Middle frontal gyrus (tissue), 1 donor: ENCODE data around the gene EPM2A.
"Not testable (repeated sequence)": the region's sequence is repeated elsewhere in the genome, so short reads cannot be mapped to it uniquely, and the experiment has no call there.

Source experiments
- DNase-seq: peaks from one replicate; pipeline ENCODE4 v3.0.0-alpha.2; 2015; ENCODE audit warnings: low spot score; ENCODE audit errors: extremely low spot score

EPM2A gene

GRCh38 chr6:145735356-145736165 is at the start of gene EPM2A:
Gene EPM2A, minus strand, starts transcription at chr6:145735520. Its CDS starts 22 bp downstream, at chr6:145735498.
- peak; percentile 54 for DNase-seq

GRCh38 chr6:145784683-145785082 is 49.4 kb upstream of the EPM2A start:
- no peak for DNase-seq

GRCh38 chr6:145783796-145784195 is 48.5 kb upstream of the EPM2A start:
- no peak for DNase-seq

DNA sequence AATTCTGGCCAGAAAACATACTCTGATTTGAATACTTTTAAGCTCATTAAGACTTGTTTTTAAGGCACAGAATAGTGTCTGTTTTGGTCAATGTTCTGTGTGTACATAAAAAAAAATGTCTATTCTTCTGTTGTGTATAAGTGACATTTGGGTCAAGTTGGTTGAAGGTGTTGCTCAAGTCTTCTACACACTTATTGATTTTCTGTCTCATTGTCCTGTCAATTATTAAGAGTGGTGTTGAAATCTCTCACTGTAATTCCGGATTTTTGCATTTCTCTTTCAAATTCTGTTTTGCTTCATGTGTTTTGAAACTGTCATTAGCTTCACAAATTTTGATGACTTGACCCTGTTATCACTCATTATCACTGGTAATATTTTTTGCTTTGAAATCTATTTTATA is 37.5 kb upstream of the EPM2A start:
- DNase-seq, result no peak

- no peak for DNase-seq
These were observed 30.1 kb upstream of the EPM2A start for GRCh38 chr6:145765449-145765848.

GRCh38 chr6:145763742-145764141 is 28.4 kb upstream of the EPM2A start:
- no peak for DNase-seq

- DNase-seq, result no peak
These were observed 26.3 kb upstream of the EPM2A start for GRCh38 chr6:145761584-145761983.

DNA sequence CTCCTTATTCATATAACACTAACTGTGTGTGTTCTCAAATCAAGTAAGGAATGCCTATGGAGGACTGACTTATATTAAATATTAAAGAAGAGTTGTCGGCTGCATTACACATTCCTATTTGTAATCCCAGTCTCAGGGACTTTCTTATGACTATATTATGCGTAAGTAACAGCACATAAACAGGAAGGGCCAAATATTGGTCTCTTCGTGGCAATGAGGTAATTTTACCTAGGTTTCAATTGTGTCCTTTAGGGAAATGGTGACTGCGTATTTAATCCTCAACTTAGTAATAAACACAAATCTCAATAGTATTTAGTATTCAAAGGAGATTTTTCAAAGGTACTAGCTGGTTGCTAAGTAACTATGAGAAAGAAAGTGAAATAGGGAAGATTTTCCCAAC is 22.8 kb upstream of the EPM2A start:
- DNase-seq, result no peak

- DNase-seq, result no peak
These were observed 20.9 kb upstream of the EPM2A start for GRCh38 chr6:145756170-145756662.

- no peak for DNase-seq
These were observed 20.4 kb upstream of the EPM2A start for GRCh38 chr6:145755682-145756081.

GRCh38 chr6:145752638-145753037 is 17.3 kb upstream of the EPM2A start:
- no peak for DNase-seq

GRCh38 chr6:145749632-145750031 is 14.3 kb upstream of the EPM2A start:
- DNase-seq, result no peak

- DNase-seq, result no peak
These were observed 10.5 kb upstream of the EPM2A start for GRCh38 chr6:145745861-145746260.

DNA sequence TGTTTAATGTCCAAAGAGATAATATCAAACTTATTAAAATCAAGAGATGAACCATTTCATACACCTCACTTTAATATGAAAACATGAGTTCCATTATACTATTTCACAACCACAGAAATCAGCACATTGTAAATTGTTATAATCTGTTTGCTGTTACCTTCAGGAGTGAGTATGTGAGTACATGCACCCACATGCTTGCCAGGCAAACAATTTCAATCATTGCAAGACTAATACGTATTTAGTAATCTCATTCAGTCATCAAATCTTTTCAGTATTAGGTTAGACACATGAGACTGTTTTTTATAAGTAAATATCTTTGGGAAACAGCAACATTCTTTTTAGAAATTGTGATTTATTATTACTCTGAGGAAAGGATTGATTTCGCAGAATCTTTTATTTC is 9.3 kb upstream of the EPM2A start:
- DNase-seq, result no peak

DNA sequence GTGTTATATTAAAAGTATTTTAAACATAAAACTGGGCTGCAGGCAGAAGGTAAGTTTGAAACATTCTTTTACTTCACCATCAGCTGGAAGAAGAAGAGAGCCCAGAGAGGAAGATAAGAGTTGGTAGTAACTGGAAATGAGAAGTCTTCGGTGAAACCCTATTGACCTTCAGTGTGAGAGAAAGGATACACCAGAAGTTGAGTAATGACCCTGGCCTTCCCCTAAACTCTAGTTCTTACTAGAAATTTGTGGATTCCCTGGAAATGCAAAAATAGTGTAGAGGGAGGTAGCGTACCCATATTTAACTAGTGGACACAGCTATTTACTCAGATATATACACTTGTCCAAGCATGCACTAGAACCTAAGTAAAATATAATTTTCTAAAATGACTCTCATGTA is 8.0 kb upstream of the EPM2A start:
- no peak for DNase-seq

DNA sequence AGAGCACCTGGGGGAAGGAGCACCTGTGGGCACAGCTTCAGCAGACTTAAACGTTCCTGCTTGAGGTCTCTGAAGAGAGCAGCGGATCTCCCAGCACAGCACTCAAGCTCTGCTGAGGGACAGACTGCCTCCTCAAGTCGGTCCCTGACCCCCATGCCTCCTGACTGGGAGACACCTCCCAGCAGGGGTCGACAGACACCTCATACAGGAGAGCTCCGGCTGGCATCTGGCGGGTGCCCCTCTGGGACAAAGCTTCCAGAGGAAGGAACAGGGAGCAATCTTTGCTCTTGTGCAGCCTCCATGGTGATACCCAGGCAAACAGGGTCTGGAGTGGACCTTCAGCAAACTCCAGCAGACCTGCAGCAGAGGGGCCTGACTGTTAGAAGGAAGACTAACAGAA is 7.2 kb upstream of the EPM2A start:
- DNase-seq, result not testable (repeated sequence)

DNA sequence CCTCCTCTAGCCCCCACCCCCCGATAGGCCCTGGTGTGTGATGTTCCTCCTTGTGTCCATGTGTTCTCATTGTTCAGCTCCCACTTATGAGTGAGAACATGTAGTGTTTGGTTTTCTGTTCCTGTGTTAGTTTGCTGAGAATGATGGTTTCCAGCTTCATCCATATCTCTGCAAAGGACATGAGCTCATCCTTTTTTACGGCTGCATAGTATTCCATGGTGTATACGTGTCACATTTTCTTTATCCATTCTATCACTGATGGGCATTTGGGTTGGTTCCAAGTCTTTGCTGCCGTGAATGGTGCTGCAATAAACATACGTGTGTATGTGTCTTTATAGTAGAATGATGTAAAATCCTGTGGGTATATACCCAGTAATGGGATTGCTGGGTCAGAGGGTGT is 4.4 kb upstream of the EPM2A start:
- DNase-seq, result not testable (repeated sequence)

DNA sequence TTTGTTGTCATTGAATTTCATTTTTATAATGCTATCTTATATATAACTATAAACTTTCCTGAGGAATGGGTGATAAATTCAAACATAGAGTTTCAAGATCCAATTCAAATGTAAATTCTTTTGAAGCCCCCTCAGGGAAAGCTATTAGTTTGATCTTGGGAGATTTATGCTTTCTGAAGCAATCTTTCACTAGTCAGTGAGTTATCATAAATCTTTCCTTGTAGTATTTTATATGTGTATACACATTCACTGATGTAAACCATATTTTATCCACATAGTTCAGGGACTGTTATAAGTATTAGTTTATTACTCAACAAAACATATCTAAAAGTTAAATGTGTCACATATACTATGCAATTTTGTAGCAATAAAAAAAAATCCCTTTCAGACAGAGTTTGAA is 2.9 kb upstream of the EPM2A start:
- no peak for DNase-seq

DNA sequence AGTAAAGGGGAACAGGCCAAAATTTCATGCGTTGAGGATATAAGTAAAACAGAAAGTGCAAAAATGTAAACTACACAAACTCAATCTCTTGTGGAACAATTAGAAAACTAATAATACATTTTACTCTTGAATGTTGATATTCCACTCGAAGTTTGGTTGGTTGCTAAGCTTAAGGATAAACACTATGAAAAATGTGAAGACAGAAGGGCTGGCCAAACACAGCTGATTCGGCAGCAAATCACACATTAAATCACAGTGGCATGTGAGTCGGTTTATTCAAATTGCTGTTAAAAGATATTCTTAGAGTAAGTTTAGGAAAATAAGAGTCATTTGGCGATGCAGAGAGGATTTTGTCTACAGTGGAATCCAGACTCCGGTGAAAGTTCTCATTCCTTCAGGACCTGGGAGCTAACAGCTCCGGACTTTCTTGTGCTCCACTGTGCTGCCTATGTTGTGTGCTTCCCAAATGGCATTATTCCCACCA is 1.4 kb upstream of the EPM2A start:
- DNase-seq, result no peak

GRCh38 chr6:145734486-145735355 is 599 bp downstream of the EPM2A start:
- peak; percentile 52 for DNase-seq

DNA sequence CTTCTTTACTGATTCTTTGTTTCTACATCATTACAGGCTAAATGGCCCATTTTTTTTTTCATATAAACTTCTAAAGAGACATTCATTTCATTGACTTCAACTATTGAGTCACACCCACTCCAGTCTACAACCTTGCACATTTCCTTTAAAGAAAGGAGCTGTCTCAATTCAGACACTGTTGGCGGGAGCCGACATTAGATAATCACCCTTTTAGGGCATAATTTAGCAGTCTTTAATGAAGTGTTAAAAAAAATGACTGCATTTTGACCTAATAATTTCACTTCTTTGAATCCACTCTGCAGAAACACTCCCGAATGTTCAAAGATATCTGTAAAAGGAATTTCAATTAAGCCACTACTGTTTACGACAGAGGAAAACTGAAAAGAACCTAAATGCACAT is 1.5 kb downstream of the EPM2A start:
- no peak for DNase-seq

- DNase-seq, result no peak
These were observed 2.1 kb downstream of the EPM2A start for GRCh38 chr6:145733207-145733606.
